HG03442 (cell line): ENCODE data around the gene LYZL2.
"Not testable (repeated sequence)": the region's sequence is repeated elsewhere in the genome, so short reads cannot be mapped to it uniquely, and the experiment has no call there.

Experiments used
- ATAC-seq: cut with Tn5 transposase; IDR thresholded peaks from one replicate; pipeline ENCODE4 v1.9.1; 2021; ENCODE audit warnings: mild to moderate bottlenecking, moderate library complexity; ENCODE audit not compliant: unreplicated experiment

LYZL2 gene

DNA sequence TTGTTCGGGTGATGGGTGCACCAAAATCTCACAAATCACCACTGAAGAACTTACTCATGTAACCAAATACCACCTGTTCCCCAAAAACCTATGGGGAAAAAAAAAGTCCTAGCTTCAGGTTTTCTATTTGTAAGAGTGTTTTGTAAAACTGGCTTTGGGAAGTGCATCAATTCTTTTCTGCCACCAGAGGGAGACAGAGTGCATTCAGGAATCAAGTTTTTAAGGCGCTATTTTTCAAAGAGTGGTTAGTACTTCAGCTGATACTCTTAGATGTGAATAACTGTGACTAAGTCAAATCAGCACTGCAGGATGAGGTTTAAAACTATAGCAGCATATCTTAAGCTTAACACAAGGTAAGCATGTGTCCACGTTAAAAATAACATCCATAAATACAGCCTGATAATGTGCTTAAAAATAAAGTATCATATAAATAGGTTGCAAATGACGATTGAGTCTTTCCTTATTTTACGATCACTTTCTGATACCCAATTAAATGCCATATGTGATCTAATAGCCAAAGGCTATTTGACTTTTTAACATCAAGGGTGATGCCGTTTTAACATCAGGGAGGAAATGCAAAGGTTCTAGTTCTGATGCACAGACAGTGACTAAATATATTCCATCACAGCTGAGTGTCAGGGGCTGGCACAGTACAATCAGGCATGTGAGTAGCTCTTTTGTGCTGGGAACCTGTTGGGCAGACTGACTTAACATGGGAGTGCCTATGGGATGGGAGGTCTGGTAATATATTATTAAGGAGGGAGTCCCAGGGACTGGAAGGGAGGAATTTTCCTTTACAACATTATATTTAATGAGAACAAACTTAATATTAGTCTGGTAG is 10.6 kb upstream of the LYZL2 start:
- ATAC-seq: no peak

- ATAC-seq: no peak
Observed at GRCh38 chr10:30637881-30638467, 8.4 kb upstream of the LYZL2 start.

- ATAC-seq: no peak
Observed at GRCh38 chr10:30631188-30631587, 1.6 kb upstream of the LYZL2 start.

DNA sequence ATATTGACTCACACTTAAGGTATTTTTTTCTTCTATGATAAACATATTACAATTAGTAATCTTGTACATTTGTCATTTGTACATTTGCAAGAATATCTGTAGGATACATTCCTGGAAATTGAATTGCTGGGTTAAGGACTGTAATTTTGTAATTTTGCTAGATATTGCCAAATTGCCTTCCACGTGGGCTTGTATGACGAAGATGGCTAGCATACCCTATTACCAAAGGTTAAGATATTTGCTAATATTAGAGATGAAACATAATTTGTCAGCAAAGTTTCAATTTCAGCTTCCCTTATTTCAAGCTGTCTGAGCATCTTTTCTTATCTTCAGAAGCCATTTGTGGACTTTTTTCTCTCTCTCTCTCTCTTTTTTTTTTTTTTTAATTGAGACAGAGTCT is 1.0 kb upstream of the LYZL2 start:
- ATAC-seq: no peak

- not testable (repeated sequence) for ATAC-seq
Observed at GRCh38 chr10:30628576-30628975, 977 bp downstream of the LYZL2 start.

- ATAC-seq: not testable (repeated sequence)
Observed at GRCh38 chr10:30626837-30627236, 2.7 kb downstream of the LYZL2 start.

GRCh38 chr10:30626196-30626595 is 3.4 kb downstream of the LYZL2 start:
- not testable (repeated sequence) for ATAC-seq

DNA sequence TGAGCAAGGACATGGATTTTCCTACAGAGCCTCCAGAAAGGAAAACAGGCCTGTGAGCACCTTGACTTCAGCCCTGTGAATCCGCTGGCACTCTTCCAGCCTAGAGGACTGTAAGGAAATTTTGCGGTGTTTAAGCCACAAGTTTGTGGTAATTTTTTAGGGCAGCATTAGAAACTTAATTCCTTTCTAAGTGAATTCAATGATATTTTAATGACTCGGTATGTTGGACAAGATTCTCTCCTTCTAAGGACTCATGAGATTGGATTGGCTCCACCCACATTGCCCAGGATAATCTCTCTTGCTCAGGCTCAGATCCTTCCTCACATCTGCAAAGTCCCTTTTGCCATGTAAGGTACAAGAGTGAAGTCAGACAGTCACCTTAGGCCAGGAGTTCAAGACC is 4.5 kb downstream of the LYZL2 start:
- ATAC-seq: no peak

GRCh38 chr10:30619966-30620365 is 9.6 kb downstream of the LYZL2 start:
- no peak for ATAC-seq

- ATAC-seq: no peak
Observed at GRCh38 chr10:30617070-30617469, 12.5 kb downstream of the LYZL2 start.

GRCh38 chr10:30611041-30611440 is 18.5 kb downstream of the LYZL2 start:
- ATAC-seq: not testable (repeated sequence)

DNA sequence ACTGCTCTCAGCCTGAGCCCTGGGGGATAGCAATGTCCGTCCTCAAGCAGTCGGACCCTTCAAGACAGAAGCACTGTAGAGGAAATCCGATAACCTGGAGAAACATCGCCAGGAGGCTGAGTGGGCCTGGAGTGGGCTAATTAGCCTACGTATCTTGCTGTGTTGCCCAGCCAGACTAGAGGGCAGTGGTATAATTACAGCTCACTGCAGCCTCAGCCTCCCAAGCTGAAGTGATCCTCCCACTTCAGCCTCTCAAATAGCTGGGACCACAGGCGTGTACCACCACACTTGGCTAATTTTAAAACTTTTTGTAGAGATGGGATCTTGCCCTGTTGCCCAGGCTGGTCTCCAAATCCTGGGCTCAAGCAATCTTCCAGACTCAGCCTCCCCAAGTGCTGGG is 21.7 kb downstream of the LYZL2 start:
- no peak for ATAC-seq

DNA sequence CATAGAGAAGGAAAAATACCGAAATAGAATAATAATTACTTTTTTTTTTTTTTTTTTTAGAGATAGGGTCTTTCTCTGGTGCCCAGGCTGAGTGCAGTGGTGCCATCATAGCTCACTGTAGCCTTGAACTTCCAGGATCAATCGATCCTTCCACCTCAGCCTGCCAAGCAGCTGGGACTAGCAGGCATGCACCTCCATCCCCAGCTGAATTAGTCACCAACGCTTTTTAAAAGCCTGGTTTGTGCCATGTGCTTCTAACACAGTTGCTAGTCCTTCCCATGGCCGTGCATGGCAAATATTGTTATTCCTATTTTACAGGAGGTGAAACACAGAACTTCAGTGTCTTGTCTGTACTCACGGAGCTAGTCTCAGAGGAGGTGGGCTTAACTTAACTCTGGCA is 23.2 kb downstream of the LYZL2 start:
- ATAC-seq: no peak

DNA sequence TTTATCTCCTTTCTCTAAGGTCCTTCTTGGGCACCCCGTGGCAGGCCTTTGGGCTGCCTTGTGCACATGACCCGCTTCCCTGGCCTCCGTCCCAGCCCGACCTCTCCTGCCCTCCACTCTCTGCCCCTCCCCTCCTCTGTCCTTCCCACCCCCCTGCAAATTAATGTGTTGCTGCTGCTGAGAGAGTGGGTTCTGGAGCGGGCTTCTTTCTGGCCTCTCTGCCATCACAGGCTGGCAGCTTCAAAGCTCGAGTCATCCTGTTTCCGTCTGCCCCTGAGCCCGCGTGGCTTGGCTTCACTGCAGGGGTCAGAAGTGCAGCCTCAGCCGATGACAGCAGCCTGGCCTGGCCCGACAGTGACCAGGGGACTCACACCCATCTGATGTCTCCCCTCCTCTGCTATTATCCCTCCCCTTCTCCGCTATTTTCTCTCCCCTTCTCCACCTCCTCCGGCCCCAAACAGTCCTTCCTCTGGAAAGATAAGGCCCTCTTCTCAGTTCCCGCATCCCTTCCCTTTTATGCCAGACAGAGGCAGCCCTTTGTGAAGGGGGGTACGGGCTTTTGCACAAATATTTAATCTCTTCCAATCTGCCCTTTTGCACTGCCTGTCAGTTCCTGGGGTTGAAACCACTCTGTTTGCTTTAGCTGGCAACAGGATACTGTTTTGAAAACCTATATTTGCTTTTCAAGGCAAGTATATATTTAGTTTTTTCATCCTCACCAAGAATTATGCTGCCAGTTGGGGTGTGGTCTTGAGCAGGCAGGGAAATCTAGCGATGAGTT is 24.0 kb downstream of the LYZL2 start:
- ATAC-seq: not testable (repeated sequence)

DNA sequence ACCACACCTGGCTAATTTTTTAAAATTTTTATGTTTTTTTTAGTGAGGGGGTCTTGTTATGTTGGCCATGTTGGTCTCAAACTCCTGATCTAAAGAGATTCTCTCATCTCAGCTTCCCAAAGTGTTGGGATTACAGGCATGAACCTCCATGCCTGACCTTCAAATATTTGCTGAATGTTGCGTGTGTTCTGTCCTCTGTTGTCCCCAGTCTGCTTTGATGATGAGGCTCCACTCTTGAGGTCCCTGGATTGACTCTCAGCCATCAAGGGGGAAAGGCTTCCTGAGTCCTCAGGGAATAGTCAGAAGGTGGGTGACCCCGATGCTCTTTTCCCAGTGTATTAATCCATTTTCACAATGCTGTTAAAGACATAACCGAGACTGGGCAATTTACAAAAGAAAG is 26.0 kb downstream of the LYZL2 start:
- ATAC-seq: no peak

DNA sequence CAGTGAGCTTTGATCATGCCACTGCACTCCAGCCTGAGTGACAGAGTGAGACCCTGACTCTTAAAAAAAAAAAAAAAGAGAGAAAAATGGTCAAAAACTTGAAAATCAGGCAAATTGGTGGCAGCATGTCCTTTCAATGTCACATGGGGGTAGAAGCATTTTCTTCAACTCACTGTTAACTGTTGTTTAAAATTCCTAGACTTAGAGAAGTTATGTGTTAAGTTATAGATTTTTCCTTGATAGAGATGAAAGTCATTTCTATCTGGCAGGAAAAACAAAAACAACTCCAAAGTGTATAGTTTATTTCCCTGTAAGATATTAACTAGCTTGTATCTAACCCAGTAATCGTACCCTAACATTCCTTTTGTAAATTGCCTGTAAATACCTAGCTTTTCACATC is 26.8 kb downstream of the LYZL2 start:
- no peak for ATAC-seq

- ATAC-seq: no peak
Observed at GRCh38 chr10:30600005-30600404, 29.5 kb downstream of the LYZL2 start.

DNA sequence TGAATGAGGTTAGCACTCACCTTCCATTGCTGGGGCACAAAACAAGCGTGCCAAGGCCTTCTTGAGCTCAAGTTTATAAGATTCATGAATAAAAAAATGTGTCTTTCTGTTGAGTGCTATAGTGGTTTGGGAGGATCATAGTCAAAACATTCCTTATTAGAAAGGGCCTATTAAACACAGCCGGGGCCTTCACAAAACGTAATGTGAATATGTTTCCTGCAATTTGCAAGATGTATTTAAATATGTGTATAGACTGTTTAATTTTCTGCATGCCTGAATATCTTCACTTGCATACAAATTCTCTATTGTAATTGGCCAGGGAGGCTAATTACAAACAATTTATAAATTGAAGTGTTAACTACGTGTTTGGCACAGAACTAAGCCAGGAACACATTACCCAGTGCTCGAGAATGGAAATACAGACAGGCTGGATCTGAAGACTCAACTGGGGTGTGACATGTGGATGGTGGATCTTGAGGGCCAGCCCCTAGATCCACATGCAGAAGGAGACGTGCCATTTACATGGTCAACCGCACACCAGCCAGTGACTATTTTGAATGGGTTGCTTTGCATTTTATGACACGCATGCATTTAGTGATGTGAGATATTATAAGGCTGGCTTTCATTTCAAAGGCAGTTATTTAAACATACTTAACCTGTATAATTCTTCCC is 31.3 kb downstream of the LYZL2 start:
- no peak for ATAC-seq

GRCh38 chr10:30597433-30597824 is 32.1 kb downstream of the LYZL2 start:
- ATAC-seq: not testable (repeated sequence)

DNA sequence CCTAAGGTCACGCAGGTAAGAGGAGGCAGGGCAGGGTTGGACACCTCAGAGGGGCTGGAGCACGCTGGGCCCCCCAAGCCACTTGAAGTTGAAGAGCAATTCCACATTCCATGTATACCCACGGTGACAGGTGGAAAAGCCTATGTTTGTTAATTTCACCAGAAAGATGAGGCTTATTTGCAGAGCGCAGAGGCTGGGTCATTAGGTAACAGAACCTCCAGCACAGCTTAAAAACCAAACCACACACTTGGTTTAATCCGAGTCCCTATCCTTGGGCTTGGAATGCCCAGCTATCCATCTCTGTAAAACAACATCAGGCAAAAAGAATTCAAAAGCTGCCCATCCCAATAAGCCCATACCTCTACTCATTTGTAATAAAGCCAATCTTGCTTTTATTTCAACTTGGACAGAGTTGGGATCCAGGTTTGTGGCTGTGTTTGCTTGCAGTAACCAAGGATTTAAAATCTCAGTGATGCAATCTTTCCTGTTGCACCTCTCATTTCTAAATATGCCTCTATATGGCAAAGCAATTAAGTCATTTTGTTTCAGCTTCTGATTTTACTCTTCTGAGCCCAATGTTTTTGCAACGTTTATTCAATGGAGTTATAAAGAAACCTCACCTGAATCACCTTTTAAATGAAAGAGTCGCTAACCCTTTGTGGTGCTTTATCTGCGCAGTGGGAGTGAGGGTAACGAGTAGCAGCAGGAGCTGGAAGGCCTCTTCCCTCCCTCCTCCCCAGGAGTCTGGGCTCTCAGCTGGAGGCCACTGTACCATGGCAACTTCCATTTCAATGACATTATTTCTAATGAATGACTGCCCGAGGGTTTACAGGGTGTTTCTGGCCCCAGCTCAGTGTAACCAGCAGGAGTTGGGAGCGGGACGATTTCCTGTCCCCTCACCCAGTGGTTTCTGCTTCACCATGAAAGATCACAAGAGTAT is 32.8 kb downstream of the LYZL2 start:
- not testable (repeated sequence) for ATAC-seq
